Activated T-cell treated with anti-CD3 and anti-CD28 coated beads for 24 hours (primary cell): Measurements from ENCODE around the gene CACNG3.
"Not testable (repeated sequence)": the region's sequence is repeated elsewhere in the genome, so short reads cannot be mapped to it uniquely, and the experiment has no call there.

Source experiments
- DNase-seq: peaks from one replicate; pipeline ENCODE4 v3.0.0-alpha.2; 2020; ENCODE audit warnings: low read depth

Gene CACNG3

GRCh38 chr16:24279982-24280515 is 23.9 kb downstream of the CACNG3 start:
- DNase-seq: no peak

- no peak for DNase-seq
Observed at GRCh38 chr16:24281466-24281865, 25.3 kb downstream of the CACNG3 start.

DNA sequence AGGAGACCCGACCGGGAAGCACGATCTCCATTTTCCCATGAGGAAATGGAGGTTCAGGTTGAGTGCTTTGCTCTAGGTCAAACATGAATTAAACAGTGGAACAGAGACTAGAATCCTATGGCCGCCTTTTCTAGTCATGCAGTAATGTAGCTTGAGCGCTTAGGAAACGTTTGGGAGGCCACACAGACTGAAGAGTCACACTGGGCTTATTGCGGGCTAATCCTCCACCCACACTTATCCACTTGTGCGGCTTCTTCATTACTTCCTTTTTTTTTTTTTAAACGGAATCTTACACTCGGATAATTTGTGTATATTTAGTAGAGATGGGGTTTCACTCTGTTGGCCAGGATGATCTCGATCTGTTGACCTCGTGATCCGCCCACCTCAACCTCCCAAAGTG is 26.0 kb downstream of the CACNG3 start:
- no peak for DNase-seq

DNA sequence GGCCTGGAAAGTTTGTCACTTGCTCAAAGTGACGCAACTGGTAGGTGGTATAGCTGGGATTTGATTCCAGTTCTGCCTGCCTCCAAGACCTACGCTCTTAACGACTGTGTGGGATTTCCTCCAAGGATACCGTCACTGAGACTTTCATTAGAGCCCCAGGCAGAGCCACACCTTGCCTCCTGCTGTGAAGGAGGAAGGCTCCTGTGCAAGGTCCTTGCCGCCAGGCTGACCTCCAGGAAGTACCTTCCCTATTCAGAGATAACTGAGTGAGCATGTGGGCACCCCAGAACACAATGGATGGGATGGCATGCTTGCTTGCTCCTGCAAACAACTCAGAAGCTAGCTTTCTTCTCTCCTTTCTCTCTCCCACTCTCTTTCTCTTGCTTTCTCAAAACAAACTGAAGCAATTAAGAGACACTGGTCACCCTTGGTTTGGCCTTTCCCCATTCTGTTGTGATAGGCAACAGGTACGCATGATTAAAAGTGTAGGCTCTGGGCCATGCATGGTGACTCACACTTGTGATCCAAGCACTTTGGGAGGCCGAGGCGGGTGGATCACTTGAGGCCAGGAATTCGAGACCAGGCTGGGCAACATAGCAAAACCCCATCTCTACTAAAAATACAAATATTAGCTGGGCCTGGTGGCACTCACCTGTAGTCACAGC is 30.7 kb downstream of the CACNG3 start:
- no peak for DNase-seq

DNA sequence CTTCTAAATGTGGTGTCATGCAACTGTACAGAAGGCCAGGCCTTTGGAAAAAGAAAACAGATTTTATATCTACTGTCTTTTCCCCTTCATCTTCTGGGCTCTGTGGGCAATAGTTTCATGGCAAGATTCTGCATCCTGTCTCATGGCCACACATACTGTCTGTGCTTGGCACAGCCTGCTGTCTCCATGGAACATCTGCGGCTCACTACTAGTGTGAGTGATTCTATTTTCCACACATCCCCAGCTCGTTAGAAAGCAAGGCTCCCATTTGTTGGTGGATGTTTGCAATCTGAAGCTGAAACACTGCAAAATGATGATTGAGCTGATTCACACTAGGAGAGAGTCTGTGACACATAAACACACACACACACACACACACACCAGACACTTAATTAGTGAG is 32.4 kb downstream of the CACNG3 start:
- no peak for DNase-seq

GRCh38 chr16:24289166-24289700 is 33.1 kb downstream of the CACNG3 start:
- DNase-seq: no peak

DNA sequence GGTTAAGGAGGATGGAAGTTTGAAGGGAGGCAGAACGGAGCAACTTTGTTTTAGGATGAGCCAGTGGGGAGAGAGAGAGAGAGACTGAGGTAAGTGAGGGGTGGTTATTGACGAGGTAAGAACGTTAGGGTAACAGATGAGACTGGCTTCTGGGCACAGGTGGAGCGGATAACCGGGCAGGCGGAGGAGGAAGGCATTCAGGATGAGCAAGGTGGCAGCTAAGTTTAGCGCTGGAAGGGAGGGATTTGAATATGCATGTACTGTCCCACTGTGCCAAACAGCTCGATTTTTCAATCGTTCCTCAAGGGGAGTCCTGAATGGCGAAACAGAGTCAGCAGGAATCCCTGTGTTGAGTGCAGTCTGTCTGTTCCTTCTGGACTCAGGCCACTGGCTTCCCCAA is 35.8 kb downstream of the CACNG3 start:
- no peak for DNase-seq

GRCh38 chr16:24294131-24294530 is 38.0 kb downstream of the CACNG3 start:
- no peak for DNase-seq

GRCh38 chr16:24297375-24297774 is 41.2 kb downstream of the CACNG3 start:
- no peak for DNase-seq

DNA sequence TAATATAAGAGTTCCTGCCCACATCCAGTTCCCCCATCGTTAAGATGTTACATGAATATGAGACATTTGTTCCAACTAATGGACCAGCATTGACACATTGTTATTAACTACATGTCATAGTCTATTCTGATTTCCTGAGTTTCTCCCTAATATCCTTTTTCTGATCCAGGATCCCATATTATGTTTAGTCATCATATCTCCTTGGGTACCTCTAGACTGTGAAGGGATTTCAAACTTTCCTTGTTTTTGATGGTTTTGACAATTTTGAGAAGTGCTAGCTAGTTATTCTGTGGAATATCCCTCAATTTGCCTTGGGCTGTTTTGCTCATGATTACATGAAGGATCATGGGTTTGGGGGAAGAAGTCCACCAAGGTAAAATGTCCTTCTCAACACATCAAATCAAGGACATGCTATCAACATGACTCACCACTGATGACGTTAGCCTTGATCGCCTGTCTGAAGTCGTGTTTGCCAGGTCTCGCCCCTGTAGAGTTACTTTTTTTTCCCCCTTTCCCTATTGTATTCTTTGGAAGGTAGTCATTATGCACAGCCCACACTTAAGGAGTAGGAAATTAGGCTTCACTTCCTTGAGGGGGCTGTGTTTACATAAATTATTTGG is 42.5 kb downstream of the CACNG3 start:
- no peak for DNase-seq

DNA sequence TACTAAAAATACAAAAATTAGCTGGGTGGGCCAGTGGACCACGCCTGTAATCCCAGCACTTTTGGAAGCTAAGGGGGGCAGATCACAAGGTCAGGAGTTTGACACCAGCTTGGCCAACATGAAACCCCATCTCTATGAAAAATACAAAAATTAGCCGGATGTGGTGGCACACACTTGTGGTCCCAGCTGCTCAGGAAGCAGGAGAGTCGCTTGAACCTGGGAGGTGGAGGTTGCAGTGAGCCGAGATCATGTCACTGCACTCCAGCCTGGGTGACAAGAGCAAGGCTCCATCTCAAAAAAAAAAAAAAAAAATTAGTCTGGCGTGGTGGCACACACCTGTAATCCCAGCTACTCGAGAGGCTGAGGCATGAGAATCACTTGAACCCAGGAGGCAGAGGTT is 44.6 kb downstream of the CACNG3 start:
- DNase-seq: not testable (repeated sequence)

DNA sequence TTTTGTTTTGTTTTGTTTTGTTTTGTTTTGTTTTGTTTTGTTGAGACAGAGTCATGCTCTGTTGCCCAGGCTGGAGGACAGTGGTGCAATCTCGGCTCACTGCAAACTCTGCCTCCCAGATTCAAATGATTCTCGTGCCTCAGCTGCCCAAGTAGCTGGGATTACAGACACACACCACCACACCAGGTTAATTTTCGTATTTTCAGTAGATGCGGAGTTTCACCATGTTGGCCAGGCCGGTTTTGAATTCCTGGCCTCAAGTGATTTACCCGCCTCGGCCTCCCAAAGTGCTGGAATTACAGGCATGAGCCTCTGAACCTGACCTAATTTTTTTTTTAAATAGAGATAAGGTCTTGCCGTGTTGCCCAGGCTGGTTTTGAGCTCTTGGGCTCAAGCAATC is 46.5 kb downstream of the CACNG3 start:
- no peak for DNase-seq

DNA sequence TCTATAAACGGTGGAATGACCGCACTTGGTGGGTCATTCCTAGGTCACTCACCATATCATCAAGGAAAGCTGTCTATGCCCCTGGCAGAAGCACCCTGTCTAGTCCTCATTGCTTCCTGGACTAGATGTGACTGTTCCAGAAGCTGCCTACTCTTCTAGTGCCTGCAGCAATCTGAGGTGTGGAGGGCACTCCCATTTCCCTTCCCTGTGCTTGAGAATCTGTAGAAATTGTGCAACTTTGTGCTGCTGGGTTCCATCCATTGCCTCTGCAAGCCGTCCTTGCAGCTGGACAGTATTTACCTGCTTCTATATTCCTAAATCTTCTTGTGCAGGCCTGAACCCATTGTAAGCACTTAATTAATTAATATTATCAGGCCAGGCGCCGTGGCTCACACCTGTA is 52.1 kb downstream of the CACNG3 start:
- no peak for DNase-seq

DNA sequence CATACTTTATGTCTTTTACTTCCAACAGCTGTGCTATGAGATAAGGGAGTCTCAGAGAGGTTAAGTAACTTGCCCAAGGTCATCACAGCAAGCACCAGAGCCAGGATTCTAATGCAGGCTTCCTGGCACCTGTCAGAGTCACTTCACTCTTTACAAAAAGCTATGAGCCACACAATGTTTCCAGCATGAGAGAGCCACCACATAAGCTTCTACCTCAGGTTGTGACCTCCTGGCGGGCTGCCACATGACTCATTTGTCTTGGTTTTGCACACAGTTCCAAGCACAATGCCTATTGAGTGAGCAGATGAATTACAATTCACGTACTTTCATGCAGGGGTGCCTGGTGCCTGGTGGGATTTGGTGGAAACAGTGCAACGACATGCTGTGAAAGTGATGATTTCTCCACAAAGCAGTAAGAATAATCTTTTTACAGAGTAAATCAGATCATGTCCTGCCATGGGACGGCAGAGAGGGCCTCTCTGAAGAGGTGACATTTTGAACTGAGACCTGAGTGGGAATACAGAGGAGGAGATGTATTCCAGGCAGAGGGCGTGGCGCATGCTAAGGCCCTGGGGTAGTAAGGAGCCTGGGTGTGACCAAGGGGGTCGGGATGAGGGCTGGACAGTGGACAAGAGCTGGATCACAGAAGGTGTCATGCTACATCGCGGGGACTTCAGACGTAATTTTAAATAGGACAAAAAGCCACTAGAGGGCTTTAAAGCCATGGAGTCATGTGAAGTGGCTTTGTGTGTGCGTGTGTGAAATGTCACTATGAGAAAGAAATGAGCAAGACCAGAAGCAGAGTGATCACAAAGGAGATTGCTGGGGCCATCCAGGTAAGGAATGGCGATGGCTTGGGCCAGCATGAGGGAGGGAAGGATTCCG is 53.4 kb downstream of the CACNG3 start:
- DNase-seq: no peak

GRCh38 chr16:24315343-24315742 is 59.2 kb downstream of the CACNG3 start:
- no peak for DNase-seq

GRCh38 chr16:24318680-24319079 is 62.5 kb downstream of the CACNG3 start:
- no peak for DNase-seq

- no peak for DNase-seq
Observed at GRCh38 chr16:24319126-24319814, 63.1 kb downstream of the CACNG3 start.

DNA sequence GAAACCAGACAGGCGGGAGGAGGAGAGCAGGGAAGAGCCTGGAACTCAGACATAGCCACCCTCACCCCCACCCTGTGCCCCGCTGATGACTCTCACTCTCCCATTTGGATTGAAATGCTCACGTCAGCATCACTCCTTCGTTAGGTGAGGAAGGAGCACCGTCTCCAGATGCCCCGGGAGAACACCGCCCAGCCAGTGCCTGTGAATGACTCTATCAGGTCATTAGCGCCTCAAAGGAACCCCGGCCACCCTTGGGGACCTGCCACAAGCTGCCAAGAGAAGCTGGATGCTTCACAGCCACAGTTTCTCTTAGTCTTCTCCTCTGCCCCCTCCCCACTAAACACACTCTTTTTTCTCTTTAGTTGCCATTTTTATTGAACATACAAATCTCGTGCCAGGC is 66.0 kb downstream of the CACNG3 start:
- no peak for DNase-seq

DNA sequence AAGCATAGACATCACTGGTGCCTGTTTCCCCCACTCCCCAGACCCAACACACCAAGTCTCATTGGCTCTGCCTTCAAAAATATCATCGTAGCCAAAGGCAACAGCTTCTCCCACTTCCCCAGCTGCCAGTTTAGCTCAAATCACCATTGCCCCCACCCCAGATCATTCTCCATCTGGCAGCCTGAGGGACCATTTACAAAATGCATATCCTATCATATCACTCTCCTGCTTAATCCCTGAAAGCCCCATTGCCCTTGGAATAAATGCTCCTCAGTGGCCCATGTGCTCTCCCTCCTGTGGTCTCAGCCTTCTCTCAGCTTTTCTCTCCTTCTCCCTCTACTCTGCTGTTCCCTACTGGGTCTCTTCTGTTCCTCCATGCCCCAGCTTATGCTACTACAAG is 68.3 kb downstream of the CACNG3 start:
- DNase-seq: no peak

DNA sequence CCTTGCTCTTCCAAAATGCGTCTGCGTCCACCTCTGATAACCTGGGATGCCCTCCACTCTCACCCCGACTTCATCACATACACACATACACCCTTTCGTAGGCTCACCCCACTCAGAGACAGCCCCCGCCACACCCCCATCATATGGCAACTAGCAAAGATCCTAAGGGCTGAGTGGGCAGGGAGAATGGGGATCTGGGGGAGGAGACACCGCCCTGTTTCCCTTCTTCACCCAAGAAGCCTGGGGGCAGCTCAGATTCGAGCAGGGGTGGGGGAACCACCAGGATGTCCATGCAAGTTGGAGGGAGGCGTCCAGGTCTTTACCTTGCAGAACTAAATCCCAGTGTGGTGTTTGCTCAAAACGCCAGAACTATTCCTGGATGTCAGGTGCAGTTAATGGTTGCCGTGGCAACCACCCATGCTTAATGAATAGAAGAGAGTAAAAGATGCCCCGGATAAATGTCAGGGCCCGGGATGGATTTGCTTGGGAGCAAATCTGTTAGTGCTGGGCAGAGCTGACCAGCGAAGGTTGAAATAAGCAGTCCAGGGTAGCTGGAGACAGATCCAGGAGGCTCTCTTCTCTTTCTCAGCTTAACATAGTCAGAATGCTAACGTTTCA is 72.8 kb downstream of the CACNG3 start:
- DNase-seq: no peak

DNA sequence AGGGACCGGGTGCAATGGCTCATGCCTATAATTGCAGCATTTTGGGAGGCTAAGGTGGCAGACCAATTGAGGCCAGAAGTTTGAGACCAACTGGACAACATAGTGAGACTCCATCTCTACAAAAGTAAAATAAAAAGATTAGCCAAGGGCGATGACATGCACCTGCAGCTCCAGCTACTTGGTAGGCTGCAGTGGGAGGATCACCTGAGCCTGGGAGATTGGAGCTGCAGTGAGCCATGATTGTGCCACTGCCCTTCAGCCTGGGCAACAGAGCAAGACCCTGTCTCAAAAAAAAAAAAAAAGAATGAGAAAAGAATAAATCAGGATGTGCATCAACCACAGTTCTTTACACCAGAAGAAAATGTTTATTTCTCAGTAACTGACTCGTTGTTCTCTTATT is 76.0 kb downstream of the CACNG3 start:
- DNase-seq: no peak
